ENCODE data around the gene ZNF569. TPM values are rescaled to one million over a fixed set of nuclear protein-coding genes. Genes with fewer than 3 reads are reported as not detected.

ZNF569 gene
- total and polyA plus RNA-seq, 8 donors, result 1.7 to 25.4 (median 2.3) TPM; not detected in 2

GRCh38 chr19:37507167-37507464, 39.9 kb upstream of the ZNF569 start:
- H3K27ac ChIP-seq, result peak overlapping the region; percentile 85 to 92 (median 91)
- peaks cover 0 to 75% (median 35%) of the 10 kb centered on the region in 4 donors for H3K9me3 ChIP-seq
- intact Hi-C loops (cut with DNase I; ENCODE audit: low total_unique reads), result no loop called here
- 1 to 8% (median 2%) methylated on average over 9 of the region's 9 CpGs for WGBS, 5 donors
- no peak for TF ChIP-seq CTCF (IDR thresholded peaks at IDR 0.05)
- TF ChIP-seq EP300 (IDR thresholded peaks at IDR 0.05), result no peak
- TF ChIP-seq POLR2A (IDR thresholded peaks at IDR 0.05), result no peak
- TF ChIP-seq POLR2AphosphoS5 (IDR thresholded peaks at IDR 0.05), result no peak
- DNase-seq, result no peak
- peak overlapping the region; percentile 58 to 67 (median 60) for H3K4me3 ChIP-seq
- H3K4me1 ChIP-seq, result peaks cover 0 to 8% (median 4%) of the 10 kb centered on the region in 4 donors
- H3K27me3 ChIP-seq, result no peaks in the 10 kb centered on the region
- H3K36me3 ChIP-seq, result peaks cover 8 to 34% (median 24%) of the 10 kb centered on the region in 4 donors

GRCh38 chr19:37506387-37507166, 39.3 kb upstream of the ZNF569 start, which contains the start of gene ZNF793:
Gene ZNF793, plus strand, starts transcription at chr19:37506939. Its CDS starts 16,501 bp downstream, at chr19:37523440.
- WGBS, 5 donors, result 0 to 1% (median 0%) methylated on average over 38 to 40 of the region's 40 CpGs
- TF ChIP-seq POLR2AphosphoS5 (IDR thresholded peaks at IDR 0.05) (peak; percentile 55 to 65 (median 55)), CTCF (IDR thresholded peaks at IDR 0.05) (no peak), POLR2A (IDR thresholded peaks at IDR 0.05) (no peak), EP300 (IDR thresholded peaks at IDR 0.05) (no peak)
- intact Hi-C loops (cut with DNase I; ENCODE audit: low total_unique reads), result no loop called here

DNA sequence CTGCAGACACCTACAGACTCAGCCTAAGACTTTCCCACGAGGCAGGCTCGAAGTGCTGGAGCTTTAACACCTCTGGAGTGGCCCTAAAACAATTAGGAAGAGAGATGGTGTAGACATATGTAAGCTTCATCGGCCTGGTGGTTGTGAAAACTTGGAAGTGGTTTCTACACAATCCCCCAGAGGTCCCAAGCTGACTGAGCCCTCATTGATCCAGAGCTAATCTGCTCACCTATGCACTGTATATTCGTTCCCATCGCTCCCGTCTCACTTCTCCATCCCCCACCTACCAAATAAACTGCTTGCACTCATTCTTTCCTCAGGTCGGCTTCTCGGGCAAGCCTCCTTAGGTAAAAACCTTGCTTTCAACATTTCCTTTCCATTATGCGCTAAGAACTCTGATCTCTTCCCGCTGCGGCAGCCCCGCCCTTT, 38.7 kb upstream of the ZNF569 start:
- TF ChIP-seq CTCF (IDR thresholded peaks at IDR 0.05) (no peak), EP300 (IDR thresholded peaks at IDR 0.05) (no peak), POLR2A (IDR thresholded peaks at IDR 0.05) (no peak)
- Histone ChIP-seq H3K9me3 (peaks cover 0 to 74% (median 36%) of the 10 kb centered on the region in 4 donors), H3K27me3 (no peaks in the 10 kb centered on the region), H3K27ac (peak overlapping the region; percentile 85 to 92 (median 91)), H3K36me3 (peaks cover 2 to 23% (median 12%) of the 10 kb centered on the region in 4 donors), H3K4me3 (peak overlapping the region; percentile 58 to 67 (median 60)), H3K4me1 (peaks cover 0 to 8% (median 4%) of the 10 kb centered on the region in 4 donors)
- DNase-seq, result no peak
- intact Hi-C loops (cut with DNase I; ENCODE audit: low total_unique reads), result no loop called here
- WGBS, 5 donors, result 2 to 7% (median 4%) methylated on average over 11 to 12 of the region's 12 CpGs

More at GRCh38 chr19:37506387-37507166, 39.3 kb upstream of the ZNF569 start, which contains the start of gene ZNF793:
- peak within 1 kb of the TSS; percentile 58 to 67 (median 60) for H3K4me3 ChIP-seq
- H3K27me3 ChIP-seq, result no peaks in the 10 kb centered on the region
- H3K9me3 ChIP-seq, result peaks cover 0 to 75% (median 34%) of the 10 kb centered on the region in 4 donors
- H3K27ac ChIP-seq, result peak within 1 kb of the TSS; percentile 85 to 92 (median 91)
- DNase-seq, result peak; percentile 75 to 96
- H3K4me1 ChIP-seq, result peaks cover 0 to 8% (median 4%) of the 10 kb centered on the region in 4 donors
- H3K36me3 ChIP-seq, result peaks cover 5 to 29% (median 18%) of the 10 kb centered on the region in 4 donors

DNA sequence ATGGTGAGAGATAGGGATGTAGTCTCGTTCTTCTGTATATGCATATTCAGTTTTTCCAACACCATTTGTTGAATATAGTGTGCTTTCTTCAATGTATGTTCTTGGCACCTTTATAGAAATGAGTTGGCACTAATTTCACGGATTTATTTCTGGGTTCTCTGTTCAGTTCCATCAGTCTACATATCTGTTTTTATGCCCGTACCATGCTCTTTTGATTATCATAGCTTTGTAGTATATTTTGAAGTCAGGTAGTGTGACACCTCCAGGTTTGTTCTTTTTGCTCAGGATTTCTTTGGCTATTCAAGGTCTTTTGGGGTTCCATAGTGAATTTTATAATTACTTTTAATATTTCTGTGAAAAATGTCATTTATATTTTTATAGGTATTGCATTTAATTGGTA, 25.0 kb upstream of the ZNF569 start:
- peaks cover 25 to 100% (median 89%) of the 10 kb centered on the region in 4 donors for H3K9me3 ChIP-seq

More for the DNA sequence above, 25.0 kb upstream of the ZNF569 start:
- H3K27me3 ChIP-seq, result no peaks in the 10 kb centered on the region
- intact Hi-C loops (cut with DNase I; ENCODE audit: low total_unique reads), result no loop called here
- H3K4me1 ChIP-seq, result no peaks in the 10 kb centered on the region
- DNase-seq, result no peak
- no peak overlapping the region for H3K4me3 ChIP-seq
- no peak for TF ChIP-seq CTCF (IDR thresholded peaks at IDR 0.05)
- TF ChIP-seq POLR2AphosphoS5 (IDR thresholded peaks at IDR 0.05), result no peak
- TF ChIP-seq POLR2A (IDR thresholded peaks at IDR 0.05), result no peak
- TF ChIP-seq EP300 (IDR thresholded peaks at IDR 0.05), result no peak
- H3K36me3 ChIP-seq, result no peaks in the 10 kb centered on the region
- 60 to 77% (median 73%) methylated on average over 3 of the region's 3 CpGs for WGBS, 5 donors
- H3K27ac ChIP-seq, result no peak overlapping the region
